GM19238 (cell line): Measurements from ENCODE around the gene RNF141.

Experiments
- DNase-seq: peaks from one replicate; pipeline ENCODE4 v3.0.0; 2011; ENCODE audit warnings: low spot score; ENCODE audit not compliant: insufficient read length

Gene RNF141

GRCh38 chr11:10561043-10561818, 20.2 kb upstream of the RNF141 start:
- no peak for DNase-seq

- DNase-seq = no peak
These were observed 17.3 kb upstream of the RNF141 start for GRCh38 chr11:10558288-10558687.

GRCh38 chr11:10556590-10556989, 15.6 kb upstream of the RNF141 start:
- no peak for DNase-seq

- no peak for DNase-seq
These were observed 10.9 kb upstream of the RNF141 start for GRCh38 chr11:10551845-10552352.

- no peak for DNase-seq
These were observed 10.3 kb upstream of the RNF141 start for GRCh38 chr11:10551290-10551592.

- no peak for DNase-seq
These were observed 9.7 kb upstream of the RNF141 start for GRCh38 chr11:10550503-10551289.

GRCh38 chr11:10544491-10545465, 3.8 kb upstream of the RNF141 start:
- DNase-seq = no peak

GRCh38 chr11:10543782-10544181, 2.8 kb upstream of the RNF141 start:
- DNase-seq = no peak

- DNase-seq = no peak
These were observed 1.8 kb upstream of the RNF141 start for GRCh38 chr11:10542776-10543175.

GRCh38 chr11:10541561-10541930, 559 bp upstream of the RNF141 start:
- no peak for DNase-seq

- no peak for DNase-seq
These were observed 457 bp downstream of the RNF141 start for GRCh38 chr11:10540546-10540914.

- DNase-seq = no peak
These were observed 1.6 kb downstream of the RNF141 start for GRCh38 chr11:10539339-10539738.

- no peak for DNase-seq
These were observed 2.1 kb downstream of the RNF141 start for GRCh38 chr11:10538924-10539323.

- DNase-seq = no peak
These were observed 3.4 kb downstream of the RNF141 start for GRCh38 chr11:10537600-10537999.

- DNase-seq = no peak
These were observed 6.7 kb downstream of the RNF141 start for GRCh38 chr11:10534316-10534715.

- no peak for DNase-seq
These were observed 7.7 kb downstream of the RNF141 start for GRCh38 chr11:10533323-10533722.

GRCh38 chr11:10532526-10532925, 8.5 kb downstream of the RNF141 start:
- DNase-seq = no peak

- no peak for DNase-seq
These were observed 11.7 kb downstream of the RNF141 start for GRCh38 chr11:10529279-10529678.

GRCh38 chr11:10528121-10528520, 12.9 kb downstream of the RNF141 start:
- DNase-seq = no peak

- DNase-seq = no peak
These were observed 13.7 kb downstream of the RNF141 start for GRCh38 chr11:10526974-10527918.

GRCh38 chr11:10524471-10524870, 16.5 kb downstream of the RNF141 start:
- DNase-seq = no peak
